ENCODE results near the gene FAM240B.

Gene FAM240B

GRCh38 chr9:38670542-38671371, 49.2 kb downstream of the FAM240B start:
- DNase-seq (ENCODE audit: low read depth), result no peak

DNA sequence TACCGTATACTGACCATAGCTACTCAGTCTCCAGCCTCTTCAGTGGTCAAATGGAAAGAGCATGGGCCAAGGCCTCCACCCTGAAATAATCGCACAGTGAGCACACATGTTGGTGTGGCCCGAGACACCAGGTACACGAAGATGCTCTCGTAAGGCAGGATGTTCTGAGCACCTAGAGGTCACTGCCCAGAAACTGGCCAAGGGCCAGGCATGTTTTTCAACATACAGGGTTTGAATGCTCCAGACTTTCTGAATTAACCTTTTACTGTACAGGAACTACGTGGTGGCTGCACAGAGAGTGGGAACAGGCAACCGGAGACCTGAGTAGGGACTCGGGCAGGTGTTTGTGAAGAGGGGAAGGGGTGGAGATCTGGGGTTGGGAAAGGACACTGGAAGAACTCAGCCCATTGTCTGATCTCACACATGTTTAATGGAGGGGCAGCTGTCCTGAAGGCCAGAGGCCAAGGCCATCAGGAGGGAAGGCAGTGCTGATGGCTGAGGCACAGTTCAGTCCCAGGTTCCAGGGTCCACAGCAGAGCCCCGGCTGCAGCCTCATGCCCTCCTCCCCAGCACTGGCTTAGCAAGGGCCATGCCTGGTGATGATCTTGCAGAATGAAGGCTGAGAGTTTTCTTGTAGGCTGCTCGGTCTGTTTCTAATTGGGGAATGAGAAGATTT, 51.0 kb downstream of the FAM240B start:
- DNase-seq (ENCODE audit: low read depth), result no peak

DNA sequence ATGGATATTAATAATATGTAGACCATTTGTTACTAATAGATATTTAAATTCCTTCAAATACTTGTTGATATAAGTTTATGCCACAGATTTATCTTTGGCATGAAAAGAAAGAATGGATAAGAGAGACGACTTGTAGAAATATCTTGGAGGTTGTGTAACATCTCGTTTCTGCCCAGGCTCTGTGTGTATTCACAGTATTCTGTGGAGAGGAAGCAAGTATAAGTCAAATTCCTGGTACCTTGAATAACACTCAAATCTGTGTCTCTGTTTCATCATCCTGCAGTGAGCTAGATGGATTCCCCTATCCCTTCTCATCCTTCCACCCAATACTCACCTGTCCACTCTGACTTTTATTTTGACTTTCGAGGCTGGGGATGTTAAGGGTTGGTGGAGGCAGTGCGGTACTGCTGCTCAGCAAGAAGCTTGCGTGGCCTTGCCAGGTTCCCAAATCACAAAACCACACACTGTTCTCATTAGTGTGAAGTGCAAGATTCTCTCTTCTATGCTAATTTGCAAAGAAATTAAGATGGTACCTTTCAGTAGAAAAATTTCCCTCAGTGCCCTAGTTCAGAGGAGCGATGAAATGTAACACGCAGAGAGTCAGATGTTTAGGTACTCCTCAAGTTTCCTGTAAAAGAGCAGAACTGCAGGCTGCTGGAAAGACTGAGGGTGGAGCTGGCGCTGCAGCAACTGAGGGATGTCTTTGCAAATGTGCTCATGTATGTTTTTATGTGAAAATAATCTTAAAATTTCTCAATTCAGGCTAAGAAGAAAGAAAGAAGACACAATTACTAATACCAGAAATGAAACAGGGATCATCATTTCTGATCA, 57.0 kb downstream of the FAM240B start:
- no peak for DNase-seq (ENCODE audit: low read depth)

- no peak for DNase-seq (ENCODE audit: low read depth)
These were observed 60.4 kb downstream of the FAM240B start for GRCh38 chr9:38659538-38659937.

GRCh38 chr9:38656896-38657295, 63.0 kb downstream of the FAM240B start:
- DNase-seq (ENCODE audit: low read depth), result no peak

GRCh38 chr9:38652486-38652885, 67.4 kb downstream of the FAM240B start:
- DNase-seq (ENCODE audit: low read depth), result no peak

GRCh38 chr9:38652044-38652443, 67.9 kb downstream of the FAM240B start:
- DNase-seq (ENCODE audit: low read depth), result no peak

GRCh38 chr9:38651400-38652042, 68.4 kb downstream of the FAM240B start:
- DNase-seq (ENCODE audit: low read depth), result no peak

DNA sequence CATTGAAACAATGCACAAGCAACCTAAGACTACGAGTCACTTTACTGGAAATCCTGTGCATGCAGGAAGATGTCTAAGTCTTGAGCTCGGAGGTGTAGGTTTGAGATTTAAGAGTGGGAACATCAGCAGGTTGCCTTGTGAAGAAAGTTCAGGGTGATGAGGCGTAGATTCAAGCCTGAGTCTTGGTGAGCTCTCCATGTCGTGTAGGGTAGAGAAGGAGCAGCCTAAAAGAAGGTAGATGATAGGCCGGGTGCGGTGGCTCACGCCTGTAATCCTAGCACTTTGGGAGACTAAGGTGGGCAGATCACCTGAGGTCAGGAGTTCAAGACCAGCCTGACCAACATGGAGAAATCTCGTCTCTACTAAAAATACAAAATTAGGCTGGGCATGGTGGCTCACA, 69.4 kb downstream of the FAM240B start:
- DNase-seq (ENCODE audit: low read depth), result no peak

DNA sequence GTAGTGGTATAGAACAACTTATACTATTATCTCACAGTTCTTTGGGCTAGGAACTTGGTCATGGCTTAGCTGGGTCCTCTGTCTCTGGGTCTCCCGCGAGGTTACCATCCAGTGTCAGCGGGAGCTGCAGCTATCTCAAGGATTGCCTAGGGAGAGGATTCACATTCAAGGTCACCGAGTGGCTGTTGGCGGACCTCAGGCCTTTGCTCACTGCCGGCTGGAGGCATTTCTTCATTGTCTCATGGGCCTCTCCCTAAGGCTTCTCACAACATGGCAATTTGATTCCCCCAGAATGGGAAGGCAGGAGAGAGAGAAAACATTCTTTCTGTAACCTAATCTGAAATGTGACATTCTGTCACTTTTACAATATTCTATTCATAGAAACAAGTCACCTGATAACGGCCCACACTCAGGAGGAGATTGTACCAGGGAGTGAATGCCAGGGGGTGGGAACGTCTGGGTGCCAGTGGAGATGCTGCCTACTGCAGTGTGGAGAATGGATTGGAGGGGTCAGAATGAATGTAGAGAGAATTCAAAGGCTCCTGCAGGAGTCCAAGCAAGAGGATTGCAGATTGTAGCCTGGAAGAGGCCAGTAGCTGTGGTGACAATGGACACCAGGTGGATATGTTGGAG, 70.1 kb downstream of the FAM240B start:
- no peak for DNase-seq (ENCODE audit: low read depth)

- no peak for DNase-seq (ENCODE audit: low read depth)
These were observed 75.3 kb downstream of the FAM240B start for GRCh38 chr9:38644601-38645000.
